ENCODE data around the gene SMYD3. TPM values are rescaled to one million over a fixed set of nuclear protein-coding genes. Genes with fewer than 3 reads are reported as not detected.

SMYD3 gene
- total RNA-seq, 1 donor: 171 TPM

DNA sequence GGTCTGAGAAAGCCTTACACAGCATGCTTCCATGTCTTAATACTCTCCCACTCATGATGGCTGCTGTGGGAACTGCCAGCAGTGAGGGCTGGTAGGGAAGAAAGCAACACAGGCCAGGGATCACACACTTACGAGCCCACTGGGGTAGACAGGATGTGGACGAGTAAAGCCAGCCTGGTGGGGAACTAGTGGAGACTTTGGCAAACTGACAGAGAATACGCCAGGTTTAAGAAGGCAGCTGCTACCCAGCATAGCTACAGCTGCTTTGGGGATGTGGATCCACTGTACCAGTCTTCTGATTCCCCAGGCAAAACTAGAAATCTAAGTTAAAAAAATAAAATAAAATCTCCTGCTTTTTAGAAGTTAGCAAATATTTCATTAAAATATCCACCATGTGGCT, 664.0 kb downstream of the SMYD3 start:
- Histone ChIP-seq H2AFZ (ENCODE audit: low read length) (no peak overlapping the region), H3K36me3 (ENCODE audit: insufficient read depth, low read length) (no peaks in the 10 kb centered on the region), H3K9me3 (ENCODE audit: low read depth, low read length) (no peaks in the 10 kb centered on the region), H3K4me3 (ENCODE audit: insufficient read depth, low read length) (no peak overlapping the region), H3K27me3 (ENCODE audit: insufficient read depth, low read length) (no peaks in the 10 kb centered on the region), H3K27ac (ENCODE audit: low read depth, low read length) (no peak overlapping the region), H3K4me2 (ENCODE audit: insufficient read depth, low read length) (no peak overlapping the region), H3K4me1 (ENCODE audit: insufficient read depth, low read length) (peaks cover 1% of the 10 kb centered on the region), H4K20me1 (ENCODE audit: insufficient read depth, low read length) (no peaks in the 10 kb centered on the region), H3K79me2 (ENCODE audit: insufficient read depth, low read length) (no peaks in the 10 kb centered on the region)
- no peak for TF ChIP-seq CTCF (IDR thresholded peaks at IDR 0.05; ENCODE audit: extremely low read depth, low read depth, low read length)
- DNase-seq (ENCODE audit: insufficient read length, low spot score, missing footprints): no peak

- Histone ChIP-seq H3K9me3 (ENCODE audit: low read depth, low read length) (no peaks in the 10 kb centered on the region), H3K4me3 (ENCODE audit: insufficient read depth, low read length) (no peak overlapping the region)
Measured at GRCh38 chr1:245842106-245842505, 665.0 kb downstream of the SMYD3 start.

DNA sequence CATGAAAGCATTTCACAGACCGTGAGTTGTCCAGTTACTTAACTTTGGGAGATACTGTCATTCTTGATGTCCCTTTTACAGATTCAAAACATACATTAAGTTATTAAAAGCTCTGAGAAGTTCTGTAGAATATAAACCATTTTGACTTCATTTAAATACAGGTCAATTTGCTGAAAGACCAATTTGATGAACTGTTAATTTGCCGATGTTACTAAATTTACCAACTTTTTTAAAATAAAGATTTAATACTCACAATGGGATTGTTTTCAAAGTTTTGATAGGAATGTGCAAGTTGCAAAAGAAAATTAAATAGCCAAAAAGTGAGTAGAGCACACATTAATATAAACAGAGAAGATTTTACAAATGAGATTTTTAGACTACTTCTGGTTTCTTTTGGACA, 666.1 kb downstream of the SMYD3 start:
- H3K9me3 ChIP-seq (ENCODE audit: low read depth, low read length): no peaks in the 10 kb centered on the region
- no peaks in the 10 kb centered on the region for H3K79me2 ChIP-seq (ENCODE audit: insufficient read depth, low read length)
- no peaks in the 10 kb centered on the region for H3K27me3 ChIP-seq (ENCODE audit: insufficient read depth, low read length)
- no peak for DNase-seq (ENCODE audit: insufficient read length, low spot score, missing footprints)
- TF ChIP-seq CTCF (IDR thresholded peaks at IDR 0.05; ENCODE audit: extremely low read depth, low read depth, low read length): no peak
- H2AFZ ChIP-seq (ENCODE audit: low read length): no peak overlapping the region
- H3K4me1 ChIP-seq (ENCODE audit: insufficient read depth, low read length): peaks cover 8% of the 10 kb centered on the region
- H3K4me2 ChIP-seq (ENCODE audit: insufficient read depth, low read length): no peak overlapping the region
- no peak overlapping the region for H3K27ac ChIP-seq (ENCODE audit: low read depth, low read length)
- H3K4me3 ChIP-seq (ENCODE audit: insufficient read depth, low read length): no peak overlapping the region
- peaks cover 2% of the 10 kb centered on the region for H3K36me3 ChIP-seq (ENCODE audit: insufficient read depth, low read length)
- no peaks in the 10 kb centered on the region for H4K20me1 ChIP-seq (ENCODE audit: insufficient read depth, low read length)

More at GRCh38 chr1:245842106-245842505, 665.0 kb downstream of the SMYD3 start:
- peaks cover 8% of the 10 kb centered on the region for H3K4me1 ChIP-seq (ENCODE audit: insufficient read depth, low read length)
- H2AFZ ChIP-seq (ENCODE audit: low read length): no peak overlapping the region
- H3K4me2 ChIP-seq (ENCODE audit: insufficient read depth, low read length): no peak overlapping the region
- H3K79me2 ChIP-seq (ENCODE audit: insufficient read depth, low read length): no peaks in the 10 kb centered on the region
- H3K27ac ChIP-seq (ENCODE audit: low read depth, low read length): no peak overlapping the region
- DNase-seq (ENCODE audit: insufficient read length, low spot score, missing footprints): no peak
- no peaks in the 10 kb centered on the region for H4K20me1 ChIP-seq (ENCODE audit: insufficient read depth, low read length)
- H3K36me3 ChIP-seq (ENCODE audit: insufficient read depth, low read length): no peaks in the 10 kb centered on the region
- TF ChIP-seq CTCF (IDR thresholded peaks at IDR 0.05; ENCODE audit: extremely low read depth, low read depth, low read length): no peak
- H3K27me3 ChIP-seq (ENCODE audit: insufficient read depth, low read length): no peaks in the 10 kb centered on the region

DNA sequence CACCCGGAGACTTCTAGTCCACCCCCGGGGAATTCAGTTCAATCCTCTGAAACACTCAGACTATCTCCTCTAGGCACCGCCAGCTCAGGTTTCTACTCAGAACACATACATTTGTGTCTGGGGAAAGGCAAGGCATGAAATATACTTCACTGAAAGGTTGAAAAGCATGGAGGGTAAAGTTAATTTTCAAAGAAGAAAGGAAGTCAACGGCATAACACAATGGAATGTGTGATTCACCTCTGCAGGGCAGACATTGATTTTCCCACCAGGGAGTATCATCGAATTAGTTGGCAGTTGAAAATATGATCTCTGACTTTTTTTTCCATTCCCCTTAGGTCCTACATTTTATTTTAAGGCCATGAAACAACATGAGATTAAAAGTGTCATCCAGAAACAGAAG, 669.4 kb downstream of the SMYD3 start:
- Histone ChIP-seq H3K4me1 (ENCODE audit: insufficient read depth, low read length) (peaks cover 8% of the 10 kb centered on the region), H3K36me3 (ENCODE audit: insufficient read depth, low read length) (peaks cover 4% of the 10 kb centered on the region), H3K79me2 (ENCODE audit: insufficient read depth, low read length) (no peaks in the 10 kb centered on the region), H2AFZ (ENCODE audit: low read length) (no peak overlapping the region), H3K4me2 (ENCODE audit: insufficient read depth, low read length) (peak overlapping the region; percentile 10), H3K27me3 (ENCODE audit: insufficient read depth, low read length) (no peaks in the 10 kb centered on the region), H3K27ac (ENCODE audit: low read depth, low read length) (peak overlapping the region; percentile 60), H3K9me3 (ENCODE audit: low read depth, low read length) (no peaks in the 10 kb centered on the region), H3K4me3 (ENCODE audit: insufficient read depth, low read length) (no peak overlapping the region), H4K20me1 (ENCODE audit: insufficient read depth, low read length) (no peaks in the 10 kb centered on the region)
- DNase-seq (ENCODE audit: insufficient read length, low spot score, missing footprints): peak; percentile 90
- no peak for TF ChIP-seq CTCF (IDR thresholded peaks at IDR 0.05; ENCODE audit: extremely low read depth, low read depth, low read length)
